ENCODE measurements around the gene WWC2. TPM values are rescaled to one million over a fixed set of nuclear protein-coding genes. Genes with fewer than 3 reads are reported as not detected.
"Not testable (repeated sequence)": the region's sequence is repeated elsewhere in the genome, so short reads cannot be mapped to it uniquely, and the experiment has no call there.

Gene WWC2
- total RNA-seq, 1 donor from 2014 or later, result 48.0 TPM

GRCh38 chr4:183146478-183146877 is 47.4 kb downstream of the WWC2 start:
- no peak for DNase-seq (ENCODE audit: low spot score)
- H3K36me3 Mint-ChIP-seq (ENCODE audit: low read depth), result no peaks in the 10 kb centered on the region
- H3K4me1 Mint-ChIP-seq (ENCODE audit: low read depth), result peaks cover 52% of the 10 kb centered on the region
- H3K27me3 Mint-ChIP-seq (ENCODE audit: low read depth), result no peaks in the 10 kb centered on the region
- no peak for TF ChIP-seq CTCF (IDR thresholded peaks at IDR 0.05)
- no peaks in the 10 kb centered on the region for H3K9me3 Mint-ChIP-seq (ENCODE audit: low read depth)
- H3K4me3 Mint-ChIP-seq (ENCODE audit: unreplicated experiment), result no peak overlapping the region
- H3K27ac Mint-ChIP-seq (ENCODE audit: unreplicated experiment), result no peak overlapping the region

- H3K36me3 Mint-ChIP-seq (ENCODE audit: low read depth), result no peaks in the 10 kb centered on the region
- H3K4me1 Mint-ChIP-seq (ENCODE audit: low read depth), result peaks cover 46% of the 10 kb centered on the region
- H3K9me3 Mint-ChIP-seq (ENCODE audit: low read depth), result no peaks in the 10 kb centered on the region
- TF ChIP-seq CTCF (IDR thresholded peaks at IDR 0.05), result no peak
- no peak overlapping the region for H3K27ac Mint-ChIP-seq (ENCODE audit: unreplicated experiment)
- no peaks in the 10 kb centered on the region for H3K27me3 Mint-ChIP-seq (ENCODE audit: low read depth)
- DNase-seq (ENCODE audit: low spot score), result no peak
- H3K4me3 Mint-ChIP-seq (ENCODE audit: unreplicated experiment), result no peak overlapping the region
These were observed 48.1 kb downstream of the WWC2 start for GRCh38 chr4:183147196-183147595.

- H3K27ac Mint-ChIP-seq (ENCODE audit: unreplicated experiment), result no peak overlapping the region
- H3K27me3 Mint-ChIP-seq (ENCODE audit: low read depth), result no peaks in the 10 kb centered on the region
- no peak for DNase-seq (ENCODE audit: low spot score)
- H3K4me1 Mint-ChIP-seq (ENCODE audit: low read depth), result peaks cover 38% of the 10 kb centered on the region
- no peaks in the 10 kb centered on the region for H3K36me3 Mint-ChIP-seq (ENCODE audit: low read depth)
- H3K4me3 Mint-ChIP-seq (ENCODE audit: unreplicated experiment), result no peak overlapping the region
- no peaks in the 10 kb centered on the region for H3K9me3 Mint-ChIP-seq (ENCODE audit: low read depth)
- TF ChIP-seq CTCF (IDR thresholded peaks at IDR 0.05), result no peak
These were observed 48.9 kb downstream of the WWC2 start for GRCh38 chr4:183147983-183148382.

GRCh38 chr4:183149616-183150539 is 50.8 kb downstream of the WWC2 start:
- peaks cover 41% of the 10 kb centered on the region for H3K4me1 Mint-ChIP-seq (ENCODE audit: low read depth)
- no peak for TF ChIP-seq CTCF (IDR thresholded peaks at IDR 0.05)
- no peak overlapping the region for H3K27ac Mint-ChIP-seq (ENCODE audit: unreplicated experiment)
- DNase-seq (ENCODE audit: low spot score), result no peak
- H3K27me3 Mint-ChIP-seq (ENCODE audit: low read depth), result no peaks in the 10 kb centered on the region
- H3K4me3 Mint-ChIP-seq (ENCODE audit: unreplicated experiment), result no peak overlapping the region
- H3K36me3 Mint-ChIP-seq (ENCODE audit: low read depth), result no peaks in the 10 kb centered on the region
- H3K9me3 Mint-ChIP-seq (ENCODE audit: low read depth), result no peaks in the 10 kb centered on the region

- H3K9me3 Mint-ChIP-seq (ENCODE audit: low read depth); H3K27ac Mint-ChIP-seq (ENCODE audit: unreplicated experiment); DNase-seq (ENCODE audit: low spot score); H3K4me3 Mint-ChIP-seq (ENCODE audit: unreplicated experiment); H3K36me3 Mint-ChIP-seq (ENCODE audit: low read depth); H3K27me3 Mint-ChIP-seq (ENCODE audit: low read depth): not testable (repeated sequence)
- H3K4me1 Mint-ChIP-seq (ENCODE audit: low read depth), result peaks cover 43% of the 10 kb centered on the region
These were observed 51.6 kb downstream of the WWC2 start for GRCh38 chr4:183150664-183151063.

- not testable (repeated sequence) for H3K27me3 Mint-ChIP-seq (ENCODE audit: low read depth); DNase-seq (ENCODE audit: low spot score); H3K9me3 Mint-ChIP-seq (ENCODE audit: low read depth); H3K36me3 Mint-ChIP-seq (ENCODE audit: low read depth); H3K4me3 Mint-ChIP-seq (ENCODE audit: unreplicated experiment); H3K27ac Mint-ChIP-seq (ENCODE audit: unreplicated experiment)
- H3K4me1 Mint-ChIP-seq (ENCODE audit: low read depth), result peaks cover 37% of the 10 kb centered on the region
These were observed 53.2 kb downstream of the WWC2 start for GRCh38 chr4:183152232-183152631.
